Measurements from ENCODE around the gene IMMP1L. TPM values are rescaled to one million over a fixed set of nuclear protein-coding genes. Genes with fewer than 3 reads are reported as not detected.

IMMP1L gene
- total and polyA plus RNA-seq, 2 of the 8 experiments (the other 6 are each of a cell fraction or from before 2014, with no cell fraction given), result 27.4 to 47.7 TPM

DNA sequence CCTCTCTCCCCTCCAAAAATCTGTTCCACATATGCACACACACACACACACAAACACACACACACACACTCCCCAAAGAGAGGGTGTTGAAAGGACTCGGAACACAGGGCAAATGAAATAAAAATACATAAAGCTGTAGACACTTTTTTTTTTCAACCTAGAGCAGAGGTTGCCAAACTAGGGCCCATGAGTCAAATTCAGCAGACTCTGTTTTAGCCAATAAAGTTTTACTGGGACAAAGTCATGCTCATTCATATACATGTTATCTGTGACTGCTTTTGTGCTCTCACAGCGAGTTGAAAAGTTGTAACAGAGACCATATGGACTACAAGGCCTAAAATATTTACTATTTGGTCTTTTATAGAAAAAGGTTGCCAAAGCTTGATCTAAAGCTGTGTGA is 8.9 kb downstream of the IMMP1L start (continued):
- no peak for TF ChIP-seq CEBPB (IDR thresholded peaks at IDR 0.05; ENCODE audit: low read depth, low read length)
- no peak for TF ChIP-seq KDM1A (IDR thresholded peaks at IDR 0.05; ENCODE audit: borderline replicate concordance, low read length)
- no peak for TF ChIP-seq KDM5A (IDR thresholded peaks at IDR 0.05; ENCODE audit: low read length)
- no peak for TF ChIP-seq JUN (IDR thresholded peaks at IDR 0.05; ENCODE audit: low read depth, low read length)
- TF ChIP-seq ASH2L (IDR thresholded peaks at IDR 0.05; ENCODE audit: low read length), result no peak
- TF ChIP-seq CHD2 (IDR thresholded peaks at IDR 0.05; ENCODE audit: low read length), result no peak
- no peak for TF ChIP-seq EGR1 (IDR thresholded peaks at IDR 0.05; ENCODE audit: borderline replicate concordance, low read depth, low read length)
- TF ChIP-seq RXRA (IDR thresholded peaks at IDR 0.05; ENCODE audit: insufficient read depth, low read depth, low read length), result no peak

Measured in H1 (cell line).